ENCODE data around the gene F11. TPM values are rescaled to one million over a fixed set of nuclear protein-coding genes. Genes with fewer than 3 reads are reported as not detected.
A peak's percentile ranks its signal among the peaks of the same experiment; 100 is the strongest.
"Not testable (repeated sequence)": the region's sequence is repeated elsewhere in the genome, so short reads cannot be mapped to it uniquely, and the experiment has no call there.

Gene F11
- 1 to 10 TPM in 1 of 5 donors, under 1 TPM in 4; 0.41 to 1.8 (median 0.87) TPM for polyA plus RNA-seq (ENCODE audit: insufficient read depth in 1 of 5, insufficient read length in 5 of 5, low replicate concordance in 1 of 5)
- long read RNA-seq, donor 1 = 0 reads
- long read RNA-seq, donor 2 = 0 reads
- long read RNA-seq, donor 3 = 0 reads
- long read RNA-seq, donor 4 = 0 reads
- long read RNA-seq, donor 5 = 0 reads
- long read RNA-seq, donor 6 = 0 reads
- long read RNA-seq, donor 7 = 0 reads
- long read RNA-seq, donor 8 = 0 reads

DNA sequence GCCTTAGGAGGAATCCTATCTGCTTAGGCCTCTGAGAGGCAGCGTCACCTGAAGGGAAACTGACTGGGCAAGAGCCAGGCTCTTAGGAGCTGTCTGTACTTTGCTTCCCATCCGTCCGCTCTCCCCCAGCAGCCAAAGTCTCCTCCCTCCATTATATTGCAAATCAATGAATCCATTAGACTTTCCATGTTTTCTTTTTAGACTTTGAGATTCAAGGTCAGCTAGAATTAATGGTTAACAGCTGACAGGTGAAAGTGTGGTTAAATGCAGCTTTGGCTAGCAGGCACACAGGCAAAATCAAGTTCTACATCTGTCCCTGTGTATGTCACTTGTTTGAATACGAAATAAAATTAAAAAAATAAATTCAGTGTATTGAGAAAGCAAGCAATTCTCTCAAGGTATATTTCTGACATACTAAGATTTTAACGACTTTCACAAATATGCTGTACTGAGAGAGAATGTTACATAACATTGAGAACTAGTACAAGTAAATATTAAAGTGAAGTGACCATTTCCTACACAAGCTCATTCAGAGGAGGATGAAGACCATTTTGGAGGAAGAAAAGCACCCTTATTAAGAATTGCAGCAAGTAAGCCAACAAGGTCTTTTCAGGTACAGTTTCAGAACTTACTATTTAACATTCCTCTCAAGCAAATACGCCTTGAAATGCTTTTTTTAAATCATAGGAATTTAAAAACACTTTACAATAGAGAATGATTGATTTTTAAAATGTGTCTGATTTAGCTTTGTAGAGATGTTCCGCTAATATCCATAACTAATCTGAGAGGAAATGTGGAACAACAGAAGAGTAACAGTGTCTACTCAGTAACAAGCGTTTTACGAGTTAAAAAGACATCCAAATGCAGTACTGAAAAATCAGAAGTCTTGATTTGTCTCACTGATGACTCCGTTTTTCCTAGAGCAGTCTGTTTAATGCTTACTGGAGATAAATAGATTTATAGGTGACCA lies at the start of gene F11:
F11 (plus strand) TSS at position 507 of the 970 bp plus-strand sequence. CDS start 948 bp downstream, outside the sequence.
- DNase-seq = no peak

DNA sequence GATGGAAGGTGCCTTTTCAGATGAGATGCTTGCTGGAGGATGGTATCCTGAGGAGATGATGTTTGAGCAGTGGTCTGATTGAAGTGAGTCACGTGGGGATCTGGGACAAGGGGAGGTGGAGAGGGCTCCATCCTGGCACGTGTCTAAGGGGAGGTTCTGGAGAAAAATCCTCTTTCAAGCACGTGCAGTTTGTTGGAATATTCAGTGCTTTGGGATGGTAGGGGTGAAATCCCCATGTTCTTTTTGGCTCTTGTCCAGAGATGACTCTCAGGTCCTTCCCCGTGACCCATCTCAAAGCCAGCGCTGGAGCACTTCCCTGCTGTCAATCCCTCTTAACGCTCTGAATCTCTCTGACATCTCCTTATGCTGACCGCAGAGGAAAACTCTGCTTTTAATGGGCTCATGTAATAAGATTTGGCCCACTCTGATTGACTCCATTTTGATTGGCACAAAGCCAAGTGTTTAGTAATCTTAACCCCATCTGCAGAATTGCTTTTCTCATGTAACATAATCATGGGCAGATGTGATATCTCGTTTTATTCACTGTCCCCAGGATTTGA lies 49.4 kb upstream of the F11 start:
- peak in 1 of 2 donors; percentile 31 for DNase-seq

DNA sequence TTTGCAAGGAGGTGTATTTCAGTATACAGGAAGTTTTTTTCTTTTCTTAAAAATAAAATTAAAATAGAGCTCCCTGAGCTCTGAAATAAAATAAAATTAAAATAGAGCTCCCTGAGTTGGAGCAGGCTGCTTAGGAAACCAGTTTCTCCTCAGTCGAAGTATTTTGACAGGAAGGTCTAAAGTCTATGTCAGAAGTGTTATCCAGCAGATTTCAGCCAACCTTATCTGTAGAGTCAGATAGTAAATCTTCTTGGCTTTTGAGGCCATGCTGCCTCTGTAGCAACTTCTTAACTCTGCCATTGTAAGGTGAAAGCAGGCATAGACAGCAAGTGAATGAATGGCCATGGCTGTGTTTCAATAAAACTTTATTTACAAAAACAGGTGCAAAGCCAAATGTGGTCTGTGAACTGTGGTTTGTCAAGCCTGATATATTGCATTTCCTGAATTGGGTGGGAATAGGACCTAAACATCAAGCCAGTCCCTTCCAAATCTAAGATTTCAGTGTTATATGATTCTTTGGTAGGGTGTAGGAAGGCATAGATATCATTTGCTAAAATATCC lies 48.2 kb upstream of the F11 start:
- no peak for DNase-seq

DNA sequence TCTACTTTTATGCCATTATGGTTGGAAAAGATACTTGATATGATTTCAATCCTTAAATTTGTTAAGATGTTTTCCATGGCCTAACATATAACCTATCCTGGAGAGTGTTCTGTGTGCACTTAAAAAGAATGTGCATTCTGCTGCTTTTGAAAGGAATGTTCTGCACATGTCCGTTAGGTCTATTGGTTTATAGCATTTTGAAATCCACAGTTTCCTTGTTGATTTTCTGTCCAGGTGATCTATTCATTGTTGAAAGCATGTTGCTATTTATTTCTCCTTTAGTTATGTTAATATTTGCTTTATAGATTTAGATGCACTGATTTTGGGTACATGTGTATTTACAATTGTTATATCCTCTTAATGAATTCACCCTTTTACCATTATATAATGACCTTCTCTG lies 44.4 kb upstream of the F11 start:
- DNase-seq = no peak

DNA sequence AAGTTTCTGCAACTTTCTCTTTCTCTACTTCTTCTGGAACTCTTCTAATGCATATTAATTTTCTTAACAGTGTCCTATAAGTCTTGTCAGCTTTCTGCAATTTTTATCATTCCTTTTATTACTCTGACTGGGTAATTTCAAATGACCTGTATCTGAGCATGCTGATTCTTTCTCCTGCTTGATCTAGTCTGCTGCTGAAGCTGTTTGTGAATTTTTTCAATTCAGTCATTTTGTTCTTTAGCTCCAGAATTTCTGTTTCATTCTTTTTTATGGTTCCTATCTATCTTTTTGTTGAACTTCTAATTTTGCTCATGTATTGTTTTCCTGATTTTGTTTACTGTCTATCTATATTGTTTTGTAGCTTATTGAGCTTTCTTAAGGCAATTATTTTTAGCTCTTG lies 40.1 kb upstream of the F11 start:
- no peak for DNase-seq

DNA sequence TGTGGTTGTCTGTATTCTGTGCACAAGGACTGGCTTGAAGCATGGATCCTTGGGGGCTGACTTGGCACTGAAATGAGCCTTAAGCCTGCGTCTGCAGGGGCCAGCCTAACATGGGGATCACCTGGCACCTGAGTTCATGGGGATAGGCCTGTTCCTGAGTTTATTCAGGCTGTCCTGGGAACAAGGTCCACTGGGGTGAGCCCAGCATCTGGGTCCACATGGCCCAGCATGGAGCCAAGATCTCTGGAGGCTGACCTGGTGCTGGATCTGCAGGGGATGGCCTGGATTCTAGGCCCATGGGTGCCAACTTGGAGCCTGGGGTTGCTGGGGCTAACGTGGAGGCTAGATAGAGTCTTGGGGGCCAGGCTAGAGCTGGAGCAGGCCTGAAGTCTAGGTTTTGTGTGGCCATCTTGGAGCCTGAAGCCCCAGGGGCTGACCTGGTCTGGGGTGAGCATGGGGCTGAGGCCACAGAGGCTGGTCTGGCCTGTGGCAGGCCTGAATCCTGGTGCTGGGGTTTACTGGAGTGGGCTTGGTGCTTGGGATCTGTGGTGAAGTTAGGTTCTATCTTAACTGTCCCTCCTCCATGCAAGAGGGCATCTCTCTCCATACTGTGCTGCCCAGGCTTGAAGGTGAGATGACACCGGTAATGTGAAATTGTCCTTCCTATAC lies 39.3 kb upstream of the F11 start:
- DNase-seq = no peak

DNA sequence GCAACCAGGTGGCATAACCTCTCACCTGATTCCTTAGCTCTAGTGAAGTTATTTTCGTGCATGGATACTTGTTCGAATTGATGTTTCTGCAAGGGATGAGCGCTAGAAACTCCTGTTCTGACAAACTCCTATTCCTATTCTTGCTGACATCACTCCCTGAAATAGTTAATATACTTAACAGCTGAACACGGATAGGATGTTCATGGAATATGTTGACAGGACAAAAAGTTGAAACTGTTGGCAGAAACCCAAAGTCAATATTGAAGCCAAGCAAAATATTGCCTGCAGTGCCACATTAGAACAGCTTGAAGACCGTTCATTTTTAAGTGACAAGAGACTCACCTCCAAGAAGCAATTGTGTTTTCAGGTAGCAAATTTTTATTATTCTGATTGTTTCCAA lies 38.8 kb upstream of the F11 start, which contains the start of gene KLKB1:
KLKB1 (plus strand) TSS at position 287 of the 400 bp plus-strand sequence. CDS start 689 bp downstream, outside the sequence.
- no peak for DNase-seq

DNA sequence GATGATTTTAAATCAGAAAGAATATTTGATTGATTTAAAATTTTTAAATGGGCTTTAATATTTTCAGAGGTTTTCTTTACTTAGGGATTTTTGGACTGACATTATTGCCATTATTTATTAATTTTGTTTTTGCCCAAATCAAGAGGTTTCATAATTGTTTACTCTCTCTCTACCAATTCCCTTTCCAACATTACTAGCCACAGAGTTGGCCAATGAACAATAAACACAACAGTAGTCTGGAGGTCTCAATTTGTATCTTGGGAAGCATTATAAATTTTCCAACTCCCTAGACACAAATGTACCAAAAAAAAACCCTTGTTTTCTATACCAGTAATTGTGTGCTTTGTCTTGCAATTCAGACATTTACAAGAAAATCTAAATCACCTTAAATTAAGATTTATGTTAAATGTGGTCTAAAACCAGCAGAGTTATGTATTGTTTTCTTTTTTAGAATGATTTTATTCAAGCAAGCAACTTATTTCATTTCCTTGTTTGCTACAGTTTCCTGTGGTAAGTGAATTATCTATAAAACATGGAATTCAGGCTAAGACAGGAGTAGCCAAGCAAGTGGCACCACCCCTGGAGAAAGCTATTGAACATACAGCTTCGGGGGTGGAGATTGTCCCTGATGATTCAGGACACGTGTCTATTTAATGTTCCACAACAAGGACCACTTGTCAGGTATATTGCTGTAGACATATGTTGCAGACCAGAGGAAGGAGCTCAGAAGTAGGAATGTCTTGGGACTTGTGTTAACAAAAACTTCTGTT lies 38.1 kb upstream of the F11 start:
- no peak for DNase-seq

DNA sequence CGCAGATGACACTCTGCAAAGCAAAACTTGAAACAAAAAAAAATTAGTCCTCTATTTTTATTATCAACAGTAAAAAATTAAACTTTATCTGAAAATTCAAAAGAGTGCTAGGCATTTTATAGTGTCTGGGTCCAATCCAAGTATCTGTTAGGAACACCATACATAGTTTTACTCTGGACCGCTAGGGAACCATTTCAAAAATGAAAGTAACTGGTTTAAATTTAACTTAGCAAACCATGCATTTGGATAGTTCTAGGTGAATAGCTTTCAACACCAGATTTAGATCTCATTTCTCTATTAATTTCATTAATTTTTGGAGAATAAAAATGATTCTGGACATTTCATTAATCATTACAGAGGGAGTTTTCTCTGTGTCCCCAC lies 37.5 kb upstream of the F11 start:
- no peak for DNase-seq

DNA sequence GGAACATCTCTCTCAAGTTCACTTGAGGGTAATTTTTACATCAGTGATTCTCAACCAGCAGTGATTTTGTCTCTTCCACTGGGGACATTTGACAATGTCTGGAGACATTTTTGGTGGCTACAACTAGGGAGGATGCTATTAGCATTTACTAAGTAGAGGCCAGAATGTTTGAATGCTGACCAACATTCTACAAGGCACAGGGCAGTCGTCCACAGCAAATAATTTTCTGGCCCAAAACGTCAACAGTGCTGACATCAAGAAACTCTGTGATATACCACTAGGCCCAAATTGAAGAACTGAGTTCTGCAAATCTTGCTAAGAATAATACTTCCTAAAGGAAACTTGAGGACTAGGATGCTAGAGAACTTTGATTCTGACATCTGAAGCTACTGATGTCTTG lies 31.6 kb upstream of the F11 start:
- DNase-seq = no peak

DNA sequence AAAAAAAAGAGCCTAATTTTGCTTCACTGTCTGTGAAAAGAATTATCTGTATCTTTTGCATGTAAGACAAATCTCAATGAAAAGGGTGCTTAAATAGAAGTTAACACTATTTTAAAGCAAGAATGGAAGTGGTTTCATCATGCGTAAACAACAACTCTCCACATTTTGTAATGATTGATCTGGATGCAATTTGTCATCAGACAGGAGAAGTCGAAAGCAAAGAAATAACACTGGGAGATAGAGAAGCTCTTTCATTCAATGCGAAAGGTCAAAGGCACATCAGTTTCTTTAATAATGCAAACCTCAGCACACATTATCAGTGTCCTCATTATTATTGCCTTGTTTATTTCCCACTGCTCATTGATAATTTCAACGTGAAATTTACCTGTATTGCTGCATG lies 29.9 kb upstream of the F11 start:
- DNase-seq = no peak

DNA sequence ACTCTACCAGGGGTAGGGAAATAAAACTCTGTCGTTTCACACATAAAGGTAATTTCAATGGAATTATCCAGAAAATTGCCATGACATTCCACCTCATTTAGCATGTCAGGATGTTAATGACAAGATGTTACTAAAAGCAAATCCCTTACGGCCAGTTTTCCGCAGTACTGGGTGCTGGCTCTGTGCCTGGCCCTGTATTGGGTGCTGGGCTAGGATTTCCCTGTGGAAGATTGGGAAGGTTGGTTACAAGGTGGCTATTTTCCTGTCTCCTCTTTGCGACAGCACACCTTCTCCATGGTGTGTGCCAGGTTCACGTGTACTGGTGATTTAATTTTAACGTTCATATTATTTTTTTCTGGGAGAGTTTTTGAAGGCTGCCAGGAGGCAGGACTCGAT lies 25.5 kb upstream of the F11 start:
- no peak for DNase-seq

DNA sequence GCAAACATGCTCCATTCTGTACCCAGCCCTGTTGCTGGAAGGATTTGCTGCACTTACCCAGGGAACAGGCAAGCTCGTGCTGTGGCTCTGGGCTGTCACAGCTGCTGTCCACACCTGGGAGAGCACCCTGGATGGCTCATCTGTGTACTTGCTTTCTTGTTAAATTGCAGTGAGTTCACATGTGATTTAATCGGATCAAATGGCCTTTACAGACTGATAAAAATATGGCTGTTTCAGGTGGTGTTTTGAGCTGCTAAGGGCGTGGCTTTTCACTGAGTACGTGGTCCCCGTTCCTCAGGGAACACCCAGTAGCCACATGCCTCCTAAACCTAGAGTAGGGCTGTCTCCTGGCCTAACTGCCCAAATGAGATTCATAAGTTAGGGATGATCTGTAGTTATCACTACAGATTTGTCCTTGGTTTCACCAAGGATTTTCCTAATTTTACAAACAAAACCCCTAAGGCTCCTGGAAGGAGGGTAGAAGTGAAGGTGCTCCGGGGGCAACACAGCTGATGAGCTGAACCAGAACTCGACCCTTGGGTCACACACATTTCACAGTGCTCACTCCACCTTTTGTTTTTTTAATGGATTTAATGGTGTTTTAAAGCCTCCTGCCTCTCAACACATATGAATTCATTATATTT lies 25.0 kb upstream of the F11 start:
- no peak for DNase-seq

DNA sequence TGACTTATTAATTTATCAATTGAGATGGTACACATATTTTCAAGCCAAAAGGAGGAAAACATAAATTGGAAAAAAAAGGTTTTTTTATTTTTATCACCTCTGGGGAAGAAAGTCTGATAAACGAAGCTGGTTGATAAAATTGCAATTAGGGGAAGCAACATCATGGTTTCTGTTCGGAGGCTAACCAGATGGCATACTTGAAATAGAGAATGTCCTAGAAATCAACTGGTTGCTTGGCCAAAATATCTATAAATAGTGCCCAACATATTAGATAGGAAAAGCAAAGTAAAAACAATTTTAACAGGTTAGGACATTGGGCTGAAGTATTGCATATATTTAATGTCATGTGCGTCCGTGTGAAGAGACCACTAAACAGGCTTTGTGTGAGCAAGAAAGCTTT lies 24.4 kb upstream of the F11 start:
- no peak for DNase-seq

DNA sequence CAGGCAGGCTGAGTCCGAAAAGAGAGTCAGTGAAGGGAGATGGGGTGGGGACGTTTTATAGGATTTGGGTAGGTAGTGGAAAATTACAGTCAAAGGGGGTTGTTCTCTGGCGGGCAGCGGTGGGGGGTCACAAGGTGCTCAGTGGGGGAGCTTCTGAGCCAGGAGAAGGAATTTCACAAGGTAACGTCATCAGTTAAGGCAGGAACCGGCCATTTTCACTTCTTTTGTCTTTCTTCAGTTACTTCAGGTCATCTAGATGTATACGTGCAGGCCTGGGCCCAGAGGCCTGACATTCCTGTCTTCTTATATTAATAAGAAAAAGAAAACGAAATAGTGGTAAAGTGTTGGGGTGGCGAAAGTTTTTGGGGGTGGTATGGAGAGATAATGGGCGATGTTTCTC lies 24.0 kb upstream of the F11 start:
- not testable (repeated sequence) for DNase-seq

DNA sequence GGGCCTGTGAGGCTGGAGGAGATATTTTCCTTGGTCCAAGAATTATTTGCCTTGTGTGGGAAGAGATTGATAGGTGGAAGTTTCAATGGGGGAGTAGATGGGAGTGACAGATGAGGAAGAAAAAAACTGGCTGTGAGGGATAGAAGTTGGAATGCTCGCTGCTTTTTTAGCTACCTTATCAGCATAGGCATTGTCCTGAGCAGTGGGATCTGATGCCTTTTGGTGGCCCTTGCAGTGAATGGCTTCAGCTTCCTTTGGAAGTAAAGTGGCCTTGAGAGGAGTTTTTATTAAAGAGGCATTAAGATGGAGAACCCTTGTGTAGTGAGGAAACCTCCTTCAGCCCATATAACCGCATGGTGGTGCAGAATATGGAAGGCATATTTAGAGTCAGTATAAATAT lies 22.7 kb upstream of the F11 start:
- DNase-seq = no peak

DNA sequence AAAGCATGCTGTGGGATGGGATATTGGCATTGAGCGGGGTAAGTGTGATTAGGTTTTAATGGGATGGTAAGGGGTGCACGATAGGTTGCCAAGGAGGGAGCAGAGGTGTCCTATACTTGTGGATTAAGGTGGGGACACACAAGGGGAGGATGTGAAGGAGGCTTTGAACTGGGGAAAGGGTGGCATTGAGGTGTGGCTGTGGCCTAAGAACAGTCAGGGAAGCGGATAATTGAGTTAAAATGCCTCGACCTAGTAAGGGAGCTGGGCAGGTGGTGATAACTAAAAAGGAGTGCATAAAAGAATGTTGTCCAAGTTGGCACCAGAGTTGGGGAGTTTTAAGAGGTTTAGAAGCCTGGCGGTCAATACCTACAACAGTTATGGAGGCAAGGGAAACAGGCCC lies 21.2 kb upstream of the F11 start:
- DNase-seq = no peak

DNA sequence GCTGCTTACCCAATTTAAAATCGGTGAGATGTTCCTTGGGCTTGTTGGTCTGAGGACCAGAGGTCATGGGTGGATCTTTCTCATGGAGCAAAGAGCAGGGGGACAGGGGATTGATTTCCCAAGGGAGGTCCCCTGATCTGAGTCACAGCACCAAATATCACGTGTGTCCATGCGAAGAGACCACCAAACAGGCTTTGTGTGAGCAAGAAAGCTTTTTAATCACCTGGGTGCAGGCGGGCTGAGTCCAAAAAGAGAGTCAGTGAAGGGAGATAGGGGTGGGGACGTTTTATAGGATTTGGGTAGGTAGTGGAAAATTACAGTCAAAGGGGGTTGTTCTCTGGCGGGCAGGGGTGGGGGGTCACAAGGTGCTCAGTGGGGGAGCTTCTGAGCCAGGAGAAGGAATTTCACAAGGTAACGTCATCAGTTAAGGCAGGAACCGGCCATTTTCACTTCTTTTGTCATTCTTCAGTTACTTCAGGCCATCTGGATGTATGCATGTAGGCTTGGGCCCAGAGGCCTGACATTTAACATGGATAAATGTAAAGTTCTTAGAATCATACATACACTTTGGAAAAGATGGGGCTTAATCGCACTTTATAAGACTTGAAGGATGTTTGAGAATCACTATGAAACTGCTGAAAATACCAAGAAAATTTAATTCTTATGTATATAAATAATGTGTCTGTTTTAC lies 18.8 kb upstream of the F11 start:
- DNase-seq = not testable (repeated sequence)

DNA sequence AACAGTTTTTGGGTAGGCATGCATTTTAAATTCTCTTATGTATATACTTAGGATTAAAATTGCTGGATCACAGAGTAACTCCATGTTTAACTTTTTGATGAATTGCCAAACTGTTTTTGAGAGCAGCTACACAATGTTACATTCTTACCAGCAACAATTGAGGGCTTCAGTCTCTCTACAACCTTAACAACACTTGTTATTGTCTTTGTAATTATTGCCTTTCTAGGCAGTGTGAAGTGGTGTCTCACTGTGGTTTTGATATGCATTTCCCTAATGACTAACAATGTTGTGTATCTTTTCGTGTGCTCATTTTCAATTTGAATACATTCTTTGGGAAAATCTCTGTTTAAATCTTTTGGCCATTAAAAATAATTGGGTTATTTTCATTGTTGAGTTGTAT lies 17.3 kb upstream of the F11 start:
- no peak for DNase-seq

Data from right lung (tissue), 10 donors.